HCT116 (cell line): ENCODE measurements around the gene MYO7A. TPM values are rescaled to one million over a fixed set of nuclear protein-coding genes. Genes with fewer than 3 reads are reported as not detected.

Source experiments
- ATAC-seq: fragments of 200-7000 bp; cut with Tn5 transposase; 2 replicates; pipeline ENCODE4 v1.9.1; 2020; ENCODE audit warnings: mild to moderate bottlenecking, moderate library complexity
- BruUV-seq: library from RNA; stranded (reverse); fragments of 400-500 nt; replicated peaks from 2 replicates; lab custom pipeline; 2021; lab: Mats Ljungman, UMichigan
- CTCF ChIA-PET: fragments of 300-600 bp; sonication (Branson Sonifier 250); formaldehyde crosslinking; loops from one replicate; lab custom pipeline; 2021; ENCODE audit warnings: antibody characterized with exemption; lab: Charles Lee
- POLR2A ChIA-PET: fragments of 300-600, 350-600 bp; sonication (Branson Sonifier 250); formaldehyde crosslinking; loops from one replicate; lab custom pipeline; 2021; ENCODE audit warnings: antibody characterized with exemption; lab: Charles Lee
- RAD21 ChIA-PET, 2 experiments: fragments of 300-600 bp; sonication (Branson Sonifier 250); formaldehyde crosslinking; loops; one replicate each; lab custom pipeline; 2023; ENCODE audit warnings: low total read pairs in 2 of 2; ENCODE audit not compliant: uncharacterized antibody in 2 of 2, unreplicated experiment in 2 of 2, low non-redundant PET in 1 of 2; lab: Charles Lee
- DNase-seq: peaks from one replicate; pipeline ENCODE4 v3.0.0-alpha.2; 2010; ENCODE audit warnings: low read depth, low spot score
- H2AFZ ChIP-seq: fragments of 200-600 bp; shearing (Covaris generic), sonication (generic); 2 replicates; pipeline ENCODE4 v1.6.1; 2017; ENCODE audit warnings: low read depth, mixed run types, mixed read lengths, antibody characterized with exemption, low read length; ENCODE audit not compliant: poor library complexity, severe bottlenecking
- H3K27ac ChIP-seq: 2 replicates; pipeline ENCODE4 v1.5.1; 2012; ENCODE audit warnings: low read depth, low read length
- H3K27me3 ChIP-seq: fragments of 200-600 bp; sonication (generic); 2 replicates; pipeline ENCODE4 v1.6.1; 2016; ENCODE audit warnings: mixed run types, low read length, mixed read lengths; ENCODE audit not compliant: insufficient read depth
- H3K36me3 ChIP-seq, 2 experiments: fragments of 200-500 bp in 1 of 2; fragments of 200-600 bp in 1 of 2; sonication (Bioruptor generic) in 1 of 2; sonication (generic) in 1 of 2; 2 replicates each; pipeline versions ENCODE4 v1.5.1 to v1.6.1; 2014 to 2016; ENCODE audit warnings: low read length in 2 of 2, inconsistent platforms in 1 of 2, mixed read lengths in 1 of 2, mixed run types in 1 of 2; ENCODE audit not compliant: insufficient read depth in 2 of 2, control insufficient read depth in 1 of 2
- H3K4me1 ChIP-seq, 2 experiments: fragments of 200-600 bp in 1 of 2; sonication (generic) in 1 of 2; 2 replicates each; pipeline versions ENCODE4 v1.5.1 to v1.6.1; 2012 to 2017; ENCODE audit warnings: low read length in 2 of 2, inconsistent platforms in 1 of 2, mild to moderate bottlenecking in 1 of 2, mixed read lengths in 1 of 2, mixed run types in 1 of 2, moderate library complexity in 1 of 2; ENCODE audit not compliant: insufficient read depth in 2 of 2, control insufficient read depth in 1 of 2
- H3K4me2 ChIP-seq: fragments of 200-600 bp; sonication (generic); 2 replicates; pipeline ENCODE4 v1.6.1; 2017; ENCODE audit warnings: mixed run types, low read length, mixed read lengths
- H3K4me3 ChIP-seq, 2 experiments: fragments of 200-600 bp in 1 of 2; sonication (generic) in 1 of 2; replicated peaks in 1 of 2; 2 replicates each; pipeline ENCODE4 v1.5.1; 2011 to 2016; ENCODE audit warnings: low read length in 2 of 2, control low read depth in 1 of 2, low read depth in 1 of 2, mild to moderate bottlenecking in 1 of 2, mixed read lengths in 1 of 2, mixed run types in 1 of 2
- H3K79me2 ChIP-seq: fragments of 200-600 bp; sonication (generic); 2 replicates; pipeline ENCODE4 v1.6.1; 2017; ENCODE audit warnings: mild to moderate bottlenecking, mixed run types, low read length, moderate library complexity, mixed read lengths; ENCODE audit not compliant: insufficient read depth
- H3K9ac ChIP-seq: fragments of 200-600 bp; sonication (generic); 2 replicates; pipeline ENCODE4 v1.6.1; 2016; ENCODE audit warnings: low read length, mixed read lengths
- H3K9me2 ChIP-seq: fragments of 200-600 bp; sonication (generic), shearing (Covaris generic); 2 replicates; pipeline ENCODE4 v1.6.1; 2017; ENCODE audit warnings: mixed run types, mild to moderate bottlenecking, moderate library complexity; ENCODE audit not compliant: insufficient read depth
- H3K9me3 ChIP-seq, 2 experiments: fragments of 200-500 bp in 1 of 2; fragments of 200-600 bp in 1 of 2; sonication (Bioruptor generic) in 1 of 2; sonication (generic) in 1 of 2; 2 replicates each; pipeline ENCODE4 v1.6.1; 2014 to 2017; ENCODE audit warnings: low read length in 2 of 2, mixed read lengths in 2 of 2, inconsistent platforms in 1 of 2, low read depth in 1 of 2, mild to moderate bottlenecking in 1 of 2, mixed run types in 1 of 2, moderate library complexity in 1 of 2; ENCODE audit not compliant: control insufficient read depth in 1 of 2, insufficient read depth in 1 of 2
- H4K20me1 ChIP-seq: fragments of 200-600 bp; sonication (generic), shearing (Covaris generic); 2 replicates; pipeline ENCODE4 v1.6.1; 2017; ENCODE audit warnings: mixed run types, mild to moderate bottlenecking, moderate library complexity; ENCODE audit not compliant: insufficient read depth
- ATF3 ChIP-seq: IDR thresholded peaks from 2 replicates; pipeline ENCODE4 v1.6.1; 2012
- CEBPB ChIP-seq: IDR thresholded peaks from 2 replicates; pipeline ENCODE4 v1.6.1; 2012; ENCODE audit warnings: low read depth
- CTCF ChIP-seq, 3 experiments: fragments of 200-600 bp in 1 of 3; sonication (generic) in 1 of 3; IDR thresholded peaks in 2 of 3; conservative IDR thresholded peaks in 1 of 3; 2 replicates each; pipeline ENCODE4 v1.5.1; 2012 to 2017; ENCODE audit warnings: low read depth in 2 of 3, low read length in 2 of 3, antibody characterized with exemption in 1 of 3, borderline replicate concordance in 1 of 3, control low read depth in 1 of 3, mild to moderate bottlenecking in 1 of 3, mixed read lengths in 1 of 3, mixed run types in 1 of 3, moderate library complexity in 1 of 3; ENCODE audit not compliant: insufficient read depth in 1 of 3
- EGR1 ChIP-seq: IDR thresholded peaks from 2 replicates; pipeline ENCODE4 v1.6.1; 2012; ENCODE audit warnings: low read depth
- ELF1 ChIP-seq: IDR thresholded peaks from 2 replicates; pipeline ENCODE4 v1.6.1; 2012; ENCODE audit warnings: low read depth, borderline replicate concordance
- EZH2 ChIP-seq: fragments of 200-600 bp; sonication (generic); IDR thresholded peaks from 2 replicates; pipeline ENCODE4 v1.6.1; 2017; ENCODE audit warnings: antibody characterized with exemption, mixed run types
- EZH2phosphoT487 ChIP-seq: fragments of 200-600 bp; IDR thresholded peaks from 2 replicates; pipeline ENCODE4 v1.6.1; 2018; ENCODE audit warnings: antibody characterized with exemption, borderline replicate concordance
- FOSL1 ChIP-seq: IDR thresholded peaks from 2 replicates; pipeline ENCODE4 v1.6.1; 2012; ENCODE audit warnings: low read depth
- JUND ChIP-seq: IDR thresholded peaks from 2 replicates; pipeline ENCODE4 v1.6.1; 2012
- MAX ChIP-seq: IDR thresholded peaks from 2 replicates; pipeline ENCODE4 v1.6.1; 2012
- POLR2A ChIP-seq: IDR thresholded peaks from 2 replicates; pipeline ENCODE4 v1.7.0; 2011; ENCODE audit warnings: borderline replicate concordance; ENCODE audit not compliant: insufficient read depth, insufficient read length; ENCODE audit errors: extremely low read depth
- POLR2AphosphoS5 ChIP-seq: IDR thresholded peaks from 2 replicates; pipeline ENCODE4 v1.6.1; 2011; ENCODE audit warnings: mild to moderate bottlenecking, low read depth, low read length, moderate library complexity
- REST ChIP-seq: IDR thresholded peaks from 2 replicates; pipeline ENCODE4 v1.6.1; 2012; ENCODE audit warnings: low read depth
- SP1 ChIP-seq: IDR thresholded peaks from 2 replicates; pipeline ENCODE4 v1.6.1; 2012; ENCODE audit warnings: low read depth
- SRF ChIP-seq: IDR thresholded peaks from 2 replicates; pipeline ENCODE4 v1.6.1; 2012; ENCODE audit warnings: low read depth
- TCF7L2 ChIP-seq: IDR thresholded peaks from 2 replicates; pipeline ENCODE4 v1.7.0; 2011; ENCODE audit warnings: borderline replicate concordance, inconsistent platforms; ENCODE audit not compliant: insufficient read depth, insufficient read length; ENCODE audit errors: extremely low read depth
- ZFX ChIP-seq: fragments of 450-650 bp; IDR thresholded peaks from 2 replicates; pipeline ENCODE4 v1.6.1; 2017
- ZNF274 ChIP-seq: fragments of 200-500 bp; sonication (Bioruptor generic); IDR thresholded peaks from 2 replicates; pipeline ENCODE4 v1.6.1; 2014; ENCODE audit warnings: mild to moderate bottlenecking, low read depth, low read length, inconsistent platforms
- intact Hi-C: fragments of 100-400 bp; cut with micrococcal nuclease; formaldehyde crosslinking; loops from 2 replicates; pipeline ENCODE4 v1.10.0; 2022
- total RNA-seq: library from RNA; stranded (reverse); gene quantifications from one replicate; pipeline ENCODE4 v1.2.1, GENCODE V29; 2021; ENCODE audit not compliant: unreplicated experiment

Gene MYO7A
- total RNA-seq, 1 experiment from 2014 or later, result 1.8 TPM

- no TSS peak for BruUV-seq
- intact Hi-C loops, result loop anchor here (5.0 to 10.0 kb wide), 2 partner anchors 262 to 455 kb away; no protein-coding TSS in a partner anchor
- no peak overlapping the region for H2AFZ ChIP-seq
- no peak overlapping the region for H3K4me3 ChIP-seq
- no peaks in the 10 kb centered on the region for H3K27me3 ChIP-seq
- no peaks in the 10 kb centered on the region for H3K79me2 ChIP-seq
- H3K4me2 ChIP-seq, result no peak overlapping the region
- H3K9ac ChIP-seq, result no peak overlapping the region
- peaks cover 0 to 11% of the 10 kb centered on the region in 2 experiments; a peak in 3 of 4 replicates for H3K4me1 ChIP-seq
- H3K9me3 ChIP-seq, result no peaks in the 10 kb centered on the region
- H4K20me1 ChIP-seq, result no peaks in the 10 kb centered on the region
- CTCF ChIA-PET, result interaction anchor here (0.8 to 4.0 kb wide), 6 partner anchors 11 to 432 kb away, joined by 3 to 31 read pairs (median 5); partner anchors contain the start of gene MYO7A
- ATAC-seq, result no peak
- POLR2A ChIA-PET, result no interaction called here
- RAD21 ChIA-PET, result no interaction called here
- H3K9me2 ChIP-seq, result no peaks in the 10 kb centered on the region
- no peak for DNase-seq
- H3K36me3 ChIP-seq, result no peaks in the 10 kb centered on the region
- TF ChIP-seq FOSL1 (no peak), REST (no peak), ZFX (no peak), ATF3 (no peak), EZH2 (no peak), POLR2A (no peak), EZH2phosphoT487 (no peak), MAX (no peak), TCF7L2 (no peak), EGR1 (no peak), CEBPB (no peak), SRF (no peak), POLR2AphosphoS5 (no peak), ZNF274 (no peak), SP1 (no peak), JUND (no peak), CTCF (IDR thresholded peaks at IDR 0.05 in 2 of 3, conservative IDR thresholded peaks at IDR 0.05 in 1 of 3; ENCODE audit: borderline replicate concordance in 1 of 3, insufficient read depth in 1 of 3, low read depth in 2 of 3, low read length in 2 of 3) (no peak), ELF1 (no peak)
- H3K27ac ChIP-seq, result no peak overlapping the region
Measured at GRCh38 chr11:77187111-77187750, 59.2 kb downstream of the MYO7A start.
